Glomerular visceral epithelial cell (primary cell): ENCODE data around the gene PAXIP1.

Experiments used
- DNase-seq: peaks from one replicate; pipeline ENCODE4 v3.0.0-alpha.2; 2016; ENCODE audit errors: extremely low spot score

The PAXIP1 gene

DNA sequence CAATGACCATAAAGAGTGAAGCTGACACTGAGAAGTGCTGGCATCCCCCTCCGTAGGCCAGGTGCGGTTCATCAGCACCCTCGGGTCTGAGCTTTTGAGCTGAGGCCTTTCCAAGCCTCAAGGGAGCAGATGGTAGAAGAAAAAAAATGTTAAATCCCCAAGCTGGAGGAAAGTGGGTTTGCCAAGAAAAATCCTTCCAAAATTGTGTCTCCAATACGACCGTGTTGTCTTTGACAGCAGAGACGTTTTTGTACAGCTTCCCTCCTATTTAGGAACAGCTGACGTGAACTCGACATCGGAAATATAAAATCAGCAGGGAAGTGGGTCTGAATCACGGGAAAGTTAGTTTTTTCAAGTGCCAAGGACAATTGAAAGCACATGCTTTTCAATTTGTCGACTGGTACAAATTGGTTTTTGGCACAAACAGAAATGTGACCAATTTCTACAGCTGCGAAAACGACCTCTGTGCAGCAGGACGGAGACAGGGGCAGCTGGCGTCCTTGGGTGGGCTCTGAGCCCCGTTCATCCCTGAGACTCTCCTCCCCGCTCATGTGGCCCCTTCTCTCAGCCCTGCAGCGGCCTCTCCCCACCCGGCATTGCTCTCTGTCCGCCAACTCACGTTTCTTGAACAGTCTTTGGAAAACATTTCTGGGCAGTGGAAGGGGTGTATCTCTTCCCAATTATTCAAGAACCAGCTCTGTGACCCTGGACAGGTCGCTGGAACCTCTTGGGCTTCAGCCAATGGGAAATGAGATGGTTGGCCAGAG lies 89.9 kb downstream of the PAXIP1 start:
- no peak for DNase-seq

DNA sequence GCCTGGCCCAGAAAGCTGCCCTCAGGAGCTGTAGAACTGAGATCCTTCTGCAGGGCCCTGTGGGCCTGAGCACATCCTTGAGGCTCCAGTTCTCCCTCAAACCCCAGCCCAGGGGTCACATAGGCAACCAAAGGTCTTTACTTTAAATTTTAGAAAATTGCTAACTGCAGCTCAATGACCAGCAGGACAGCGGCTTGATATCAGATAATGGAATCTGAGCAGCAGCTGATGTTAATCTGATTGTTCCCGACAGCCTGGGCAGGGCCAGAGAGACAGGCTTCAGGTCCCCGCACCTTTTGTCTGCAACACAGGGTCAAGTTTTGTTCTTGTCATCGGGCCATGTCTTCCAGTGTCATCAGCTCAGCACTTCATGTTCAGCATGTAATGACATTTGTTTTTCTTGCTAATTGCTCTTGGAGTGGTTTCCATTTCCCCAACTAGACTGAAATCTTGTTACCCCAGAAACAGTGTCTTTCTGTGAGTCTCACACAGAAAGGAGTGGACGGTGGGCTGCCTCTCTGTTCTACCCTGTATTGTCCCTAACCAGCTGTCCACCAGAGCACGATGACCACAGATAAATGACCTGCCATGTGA lies 91.0 kb downstream of the PAXIP1 start:
- no peak for DNase-seq

DNA sequence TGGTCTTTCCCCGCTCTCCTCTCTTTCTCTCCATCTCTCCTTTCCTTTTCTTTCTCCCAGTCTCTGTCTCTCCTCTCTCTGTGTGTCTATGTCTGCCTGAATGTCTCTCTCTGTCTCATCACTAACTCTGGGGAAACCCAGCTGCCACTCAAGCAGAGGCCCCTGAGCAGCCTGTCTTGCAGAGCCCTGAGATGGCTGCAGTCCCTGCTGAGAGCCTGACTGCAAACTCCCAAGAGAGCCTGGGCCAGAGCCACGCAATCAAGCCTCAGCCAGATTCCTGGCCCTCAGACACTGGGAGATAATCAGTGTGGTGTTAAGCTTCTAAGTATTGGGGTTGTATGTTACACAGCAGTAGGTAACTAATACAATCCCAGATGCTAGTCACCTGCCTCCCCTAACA lies 91.5 kb downstream of the PAXIP1 start:
- no peak for DNase-seq

DNA sequence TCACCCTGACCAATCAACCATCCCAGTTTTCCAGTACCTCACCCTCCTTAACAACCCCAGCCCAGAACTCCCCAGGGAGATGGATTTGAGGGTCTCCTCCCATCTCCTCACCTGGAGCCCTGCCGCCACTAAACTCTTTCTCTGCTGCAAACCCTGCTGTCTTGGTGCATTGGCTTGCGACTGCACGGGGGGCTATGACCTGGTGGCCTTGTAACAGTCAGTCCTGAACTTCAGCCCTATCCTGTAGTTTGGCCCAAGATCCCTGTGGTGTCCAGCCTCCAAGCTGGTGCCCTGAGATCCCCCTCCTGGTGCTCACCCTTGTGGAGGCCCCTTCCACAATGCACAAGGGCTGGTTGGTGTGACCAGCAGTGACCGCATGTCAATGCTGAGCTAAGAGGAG lies 91.9 kb downstream of the PAXIP1 start:
- no peak for DNase-seq

DNA sequence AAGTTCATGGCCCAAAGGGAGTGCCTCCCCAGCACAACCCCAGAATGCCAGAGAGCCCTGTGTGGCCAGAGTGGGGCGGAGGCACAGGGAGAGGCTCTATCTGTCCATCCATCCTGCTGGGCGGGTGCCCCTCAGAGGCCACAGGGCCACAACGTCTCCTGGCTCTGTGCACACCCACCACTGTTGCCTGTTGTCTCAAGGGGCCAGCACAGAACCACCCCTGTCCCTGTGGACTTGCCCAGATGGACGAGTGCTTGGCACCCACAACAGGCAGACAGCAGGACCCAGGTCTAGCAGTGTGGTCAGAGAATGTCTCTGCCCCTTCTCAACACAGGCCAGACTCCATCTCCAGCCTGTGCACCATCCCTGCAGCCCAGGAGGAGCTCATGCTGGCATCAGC lies 92.8 kb downstream of the PAXIP1 start:
- DNase-seq: no peak

DNA sequence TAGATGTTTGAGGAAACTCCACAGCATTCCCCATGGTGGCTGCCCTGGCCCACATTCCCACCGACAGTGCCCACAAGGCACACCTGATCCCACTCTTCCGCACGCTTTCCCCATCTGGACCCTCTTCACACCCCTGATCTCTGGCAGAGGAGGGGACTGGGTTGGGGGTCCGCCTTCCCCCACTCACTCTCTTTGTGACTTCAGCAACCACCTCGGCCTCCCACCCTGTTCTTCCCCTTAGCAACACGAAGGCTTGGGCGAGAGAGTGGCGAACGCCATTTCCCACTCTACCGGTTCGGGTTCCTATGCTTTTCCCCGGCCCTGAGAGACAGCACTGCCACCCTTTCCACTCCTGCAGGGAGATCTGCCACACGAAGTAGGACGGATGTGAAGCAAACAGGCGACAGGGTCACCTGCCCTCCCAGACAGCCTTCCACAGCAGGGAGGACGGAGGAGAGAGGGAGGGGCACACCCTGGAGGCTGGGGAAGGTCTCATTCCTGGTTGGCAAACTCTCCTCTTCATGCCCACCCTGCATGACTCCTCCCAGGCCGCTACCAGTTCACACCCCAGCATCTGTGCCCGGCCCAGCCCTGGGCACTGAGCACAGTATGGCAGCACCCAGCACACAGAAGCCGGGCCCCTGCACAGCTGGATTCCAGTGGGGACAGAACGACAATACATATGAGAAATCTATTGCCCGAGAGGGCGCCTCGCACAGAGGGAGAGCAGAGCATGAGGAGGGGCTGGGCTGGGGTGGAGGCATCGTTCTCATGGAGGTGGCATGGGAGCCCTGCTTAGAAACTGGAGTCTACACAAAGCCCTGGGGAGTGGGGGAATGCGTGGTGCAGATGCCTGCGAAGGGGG lies 93.5 kb downstream of the PAXIP1 start:
- no peak for DNase-seq

DNA sequence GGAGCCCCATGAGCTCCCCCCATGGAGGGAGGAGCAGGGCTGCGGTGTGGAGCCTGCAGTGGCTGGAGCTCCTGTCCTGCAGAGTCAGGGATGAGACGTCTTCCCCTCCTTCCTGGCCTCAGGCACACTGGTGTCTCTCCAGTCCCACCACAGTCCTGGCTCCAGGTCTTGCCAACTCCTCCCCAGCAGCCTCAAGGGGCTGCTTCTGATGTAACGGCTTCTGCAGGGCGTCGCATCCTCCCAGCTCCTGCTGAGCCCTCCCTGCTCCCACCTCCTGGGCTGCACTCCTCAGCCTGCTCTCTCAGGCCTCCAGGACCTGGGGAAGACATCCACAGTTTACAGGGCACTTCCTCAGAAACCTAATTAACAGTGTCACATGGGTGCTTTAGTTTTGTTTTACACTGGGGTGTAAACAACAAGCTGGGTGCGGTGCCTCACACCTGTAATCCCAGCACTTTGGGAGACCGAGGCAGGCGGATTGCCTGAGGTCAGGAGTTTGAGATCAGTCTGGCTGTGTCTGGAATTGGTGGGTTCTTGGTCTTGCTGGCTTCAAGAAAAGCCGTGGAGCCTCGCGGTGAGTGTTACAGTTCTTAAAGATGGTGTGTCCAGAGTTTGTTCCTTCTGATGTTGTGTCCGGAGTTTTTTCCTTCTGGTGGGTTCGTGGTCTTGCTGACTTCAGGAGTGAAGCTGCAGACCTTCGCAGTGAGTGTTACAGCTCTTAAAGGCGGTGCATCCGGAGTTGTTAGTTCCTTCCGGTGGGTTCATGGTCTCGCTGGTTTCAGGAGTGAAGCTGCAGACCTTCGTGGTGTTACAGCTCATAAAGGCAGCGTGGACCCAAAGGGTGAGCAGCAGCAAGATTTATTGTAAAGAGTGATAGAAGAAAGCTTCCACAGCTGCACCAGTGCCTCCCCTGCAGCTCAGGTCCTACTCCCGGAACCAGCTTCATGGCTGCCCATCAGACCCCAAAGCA lies 95.0 kb downstream of the PAXIP1 start:
- DNase-seq: no peak

DNA sequence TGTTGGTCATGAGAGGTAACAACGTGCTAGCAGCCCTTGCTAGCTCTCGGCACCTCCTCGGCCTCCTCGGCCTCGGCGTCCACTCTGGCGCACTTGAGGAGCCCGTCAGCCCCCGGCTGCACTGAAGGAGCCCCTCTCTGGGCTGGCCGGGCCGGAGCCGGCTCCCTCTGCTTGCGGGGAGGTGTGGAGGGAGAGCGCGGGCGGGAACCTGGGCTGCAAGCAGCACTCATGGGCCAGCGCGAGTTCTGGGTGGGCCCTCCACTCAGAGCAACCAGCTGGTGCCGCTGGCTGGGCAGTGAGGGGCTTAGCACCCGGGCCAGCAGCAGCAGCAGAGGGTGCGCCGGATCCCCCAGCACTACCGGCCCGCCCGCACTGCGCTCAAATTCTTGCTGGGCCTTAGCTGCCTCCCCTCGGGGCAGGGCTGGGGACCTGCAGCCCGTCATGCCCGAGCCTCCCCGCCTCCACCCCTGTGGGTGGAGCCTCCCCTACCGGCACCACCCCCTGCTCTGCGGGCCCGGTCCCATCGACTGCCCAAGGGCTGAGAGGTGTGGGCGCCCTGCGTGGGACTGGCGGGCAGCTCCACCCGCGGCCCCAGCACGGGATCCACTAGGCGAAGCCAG lies 96.1 kb downstream of the PAXIP1 start:
- DNase-seq: no peak

DNA sequence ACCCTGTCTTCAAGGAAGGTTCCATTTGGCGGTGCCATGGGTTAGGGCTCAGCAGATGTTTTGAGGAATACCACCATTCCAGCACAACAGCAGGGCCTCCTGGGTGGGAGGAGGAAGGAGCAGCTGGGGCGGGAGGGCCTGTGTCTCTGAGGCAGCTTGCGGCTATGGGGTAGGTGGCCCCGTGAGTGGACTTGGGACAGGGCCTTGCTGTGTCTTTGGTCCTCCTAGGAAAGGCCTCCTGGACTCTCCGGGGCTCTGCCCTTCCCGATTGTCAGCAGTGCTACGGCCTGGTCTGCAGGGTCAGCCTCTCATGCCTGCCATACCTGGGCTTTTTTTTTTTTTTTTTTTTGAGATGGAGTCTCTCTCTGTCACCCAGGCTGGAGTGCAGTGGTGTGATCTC lies 96.7 kb downstream of the PAXIP1 start:
- no peak for DNase-seq

DNA sequence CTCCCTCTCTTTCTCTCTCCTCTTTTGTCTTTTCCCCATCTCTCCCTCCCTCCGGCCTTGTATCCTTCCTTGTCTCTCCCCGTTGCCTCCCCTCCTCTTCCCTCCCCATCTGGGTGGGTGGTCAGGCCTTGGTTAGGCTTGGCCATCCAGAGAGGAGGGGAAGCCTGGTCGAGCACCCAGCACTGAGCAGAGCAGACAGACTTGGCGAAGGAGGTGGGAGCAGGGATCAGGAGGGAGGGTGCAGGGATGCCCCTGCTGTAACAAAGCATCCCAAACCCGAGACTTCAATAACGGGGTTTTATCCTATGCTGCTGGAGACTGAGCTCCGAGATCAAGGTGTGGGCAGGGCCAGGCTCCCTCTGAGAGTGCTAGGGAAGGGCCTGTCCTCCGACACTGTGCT lies 97.3 kb downstream of the PAXIP1 start:
- no peak for DNase-seq

DNA sequence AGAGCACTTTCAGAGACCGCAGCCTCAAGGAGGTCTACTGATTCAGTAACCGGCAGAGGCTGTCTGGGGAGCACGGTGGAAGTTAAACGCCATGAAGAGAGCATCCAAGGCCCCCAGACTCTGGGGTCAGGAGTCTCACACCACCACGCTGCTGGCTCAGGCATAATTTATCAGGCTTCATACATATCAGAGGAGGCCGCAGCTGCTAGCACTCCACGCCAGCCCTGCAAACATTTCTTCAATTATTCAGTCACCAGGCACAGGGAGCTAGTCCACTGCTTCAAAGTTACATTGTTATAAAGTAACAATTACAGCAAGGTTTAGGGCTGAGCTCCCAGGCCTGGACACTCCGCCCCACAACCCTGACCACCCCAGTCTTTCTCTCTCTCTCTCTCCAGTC lies 97.8 kb downstream of the PAXIP1 start:
- DNase-seq: no peak

DNA sequence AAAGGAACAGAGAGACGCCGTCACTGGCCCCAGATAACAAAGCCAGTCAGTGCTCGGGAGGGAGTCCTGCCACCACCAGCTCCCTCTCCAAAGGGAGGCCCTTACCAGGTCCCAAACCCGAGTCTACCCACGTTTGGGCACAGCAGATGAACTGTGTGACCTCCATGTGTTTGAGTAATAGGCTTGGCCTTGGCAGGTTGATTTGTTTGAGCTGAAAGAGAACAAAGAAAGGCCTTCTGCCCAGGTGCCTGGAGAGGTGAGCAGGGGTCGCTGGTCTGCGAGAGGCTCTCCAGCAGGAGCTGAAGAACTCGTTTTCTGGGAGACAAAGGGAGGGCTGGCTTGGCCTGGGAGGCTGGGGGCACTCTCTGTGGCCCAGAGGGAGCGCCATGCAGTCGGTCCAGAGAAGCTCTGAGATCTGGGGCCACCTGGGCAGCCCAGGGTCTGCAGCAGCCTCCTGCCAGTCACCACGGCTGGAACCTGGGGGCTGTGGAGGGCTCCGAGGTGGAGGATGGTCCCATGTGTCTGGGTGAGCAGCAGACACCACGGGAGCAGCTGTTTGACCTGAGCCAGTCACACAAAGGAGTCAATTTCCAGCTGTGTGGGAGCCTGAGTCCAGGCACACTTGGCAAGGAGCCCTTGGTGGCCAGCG lies 99.7 kb downstream of the PAXIP1 start:
- no peak for DNase-seq

DNA sequence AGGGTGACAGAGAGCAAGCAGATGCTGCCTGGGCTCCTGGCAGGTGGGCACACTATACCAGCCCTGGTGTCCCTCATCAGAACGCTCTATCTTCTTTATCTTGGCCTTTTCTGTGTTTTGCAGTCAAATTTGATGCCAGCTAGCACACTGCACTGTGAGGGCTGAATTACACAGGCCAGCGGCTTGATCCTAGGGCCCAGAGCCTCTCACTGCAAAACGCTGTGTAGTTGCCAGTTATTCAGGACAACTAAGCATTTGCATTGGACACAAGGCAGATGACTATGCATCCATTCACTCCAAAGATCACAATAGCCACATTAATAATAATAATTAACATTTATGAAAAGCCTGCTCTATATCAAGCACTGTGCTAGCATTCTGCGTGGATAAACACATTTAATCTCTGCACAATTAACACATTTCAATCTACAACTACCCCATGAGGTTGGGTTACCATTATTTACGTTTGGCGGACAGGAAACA lies 100.3 kb downstream of the PAXIP1 start:
- no peak for DNase-seq

DNA sequence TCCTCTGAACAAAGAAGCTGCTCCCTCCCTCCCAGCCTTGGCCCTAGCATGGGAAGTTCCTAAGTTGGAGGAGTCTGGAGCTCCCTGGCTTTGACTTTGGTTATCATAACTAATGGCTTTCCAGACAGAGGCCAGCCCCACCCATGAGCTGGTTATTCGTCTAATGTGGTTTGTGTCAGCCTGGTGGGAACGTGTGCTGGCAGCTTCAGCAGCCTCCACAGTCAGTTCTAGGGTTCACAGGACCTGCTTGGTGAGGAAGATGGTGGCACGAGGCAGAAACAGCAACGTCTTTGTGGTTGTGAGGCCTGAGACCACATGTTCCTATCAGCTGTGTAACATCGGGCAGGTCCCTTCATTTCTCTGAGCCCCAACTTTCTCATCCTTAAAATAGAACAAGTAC lies 103.1 kb downstream of the PAXIP1 start:
- DNase-seq: no peak

DNA sequence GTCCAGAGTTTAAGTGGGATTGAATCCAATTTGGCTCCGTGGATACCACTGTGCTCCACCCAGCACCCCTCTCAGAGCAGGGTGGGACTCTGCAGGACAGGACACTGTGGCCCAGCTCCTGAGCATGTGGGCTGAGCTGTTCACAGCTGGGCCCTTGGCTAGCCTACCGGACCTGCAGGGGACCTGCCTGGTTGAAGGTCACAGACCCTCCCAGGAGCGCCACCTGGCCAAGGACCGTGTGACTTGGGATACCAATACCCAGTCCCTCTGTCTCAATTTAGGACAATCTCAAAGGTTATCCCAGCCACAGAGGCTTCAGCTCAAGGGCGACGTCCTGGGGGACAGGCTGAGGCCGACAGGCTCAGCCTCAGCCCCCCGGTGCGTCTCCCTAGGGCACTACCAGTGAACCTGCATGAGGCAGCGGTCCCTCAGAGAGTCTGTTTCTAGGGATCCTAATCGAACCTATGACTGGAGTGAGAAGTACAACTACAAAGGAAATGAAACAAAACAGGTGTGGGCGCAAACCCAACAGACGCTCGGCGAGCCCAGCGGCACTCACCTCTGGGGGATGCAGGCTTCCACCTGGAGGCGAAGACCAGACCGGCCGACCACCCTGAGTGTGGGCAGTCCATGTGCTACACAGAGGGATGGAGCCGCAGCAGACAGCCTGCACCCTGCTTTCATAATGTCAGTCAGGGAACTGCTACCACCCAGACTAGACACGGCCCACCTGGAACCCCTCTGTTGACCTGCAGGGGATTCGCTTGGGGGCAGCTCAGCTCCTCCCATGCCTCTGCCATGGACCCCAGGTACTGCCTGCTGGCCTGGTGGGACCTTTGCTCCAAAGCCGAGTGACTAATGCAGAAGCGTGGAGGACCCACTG lies 103.7 kb downstream of the PAXIP1 start:
- DNase-seq: no peak

DNA sequence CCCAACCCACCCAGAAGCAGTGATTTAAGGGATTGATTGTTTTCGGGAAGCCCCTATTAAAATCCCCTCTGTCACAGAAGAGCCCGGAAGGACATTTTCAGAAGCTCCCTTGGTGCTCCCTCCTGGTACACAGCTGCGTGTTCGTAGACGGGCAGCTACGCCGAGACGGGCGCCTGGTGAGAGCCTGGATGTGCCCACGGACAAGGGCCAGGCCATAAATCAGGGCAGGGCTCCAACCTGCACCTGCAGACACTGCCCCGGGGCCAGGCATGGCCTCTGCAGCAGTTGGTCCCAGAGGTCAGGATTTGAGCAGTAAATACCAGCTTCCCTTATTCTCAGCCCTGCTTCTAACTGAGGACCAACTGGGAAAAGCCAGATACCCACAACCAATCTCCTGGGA lies 106.8 kb downstream of the PAXIP1 start:
- no peak for DNase-seq
